Esophagus muscularis mucosa (tissue), 4 donors: Measurements from ENCODE around the gene USP6.

ENCODE experiments used
- EP300 ChIP-seq: sonication (generic); formaldehyde crosslinking; IDR thresholded peaks from one replicate; pipeline ENCODE4 v1.6.1; 2017; ENCODE audit warnings: antibody characterized with exemption
- POLR2A ChIP-seq: fragments of 450-650 bp; IDR thresholded peaks from one replicate; pipeline ENCODE4 v1.6.1; 2017; ENCODE audit warnings: antibody characterized with exemption, moderate library complexity, mild to moderate bottlenecking, low read depth
- TF ChIP-seq, protein P1 (sequence below), 3 experiments: fragments of 200-600 bp in 2 of 3; fragments of 450-650 bp in 1 of 3; sonication (generic) in 2 of 3; IDR thresholded peaks; one replicate each; pipeline ENCODE4 v1.5.1; 2017 to 2019; ENCODE audit warnings: antibody characterized with exemption in 3 of 3, mild to moderate bottlenecking in 2 of 3, moderate library complexity in 1 of 3

DNA sequence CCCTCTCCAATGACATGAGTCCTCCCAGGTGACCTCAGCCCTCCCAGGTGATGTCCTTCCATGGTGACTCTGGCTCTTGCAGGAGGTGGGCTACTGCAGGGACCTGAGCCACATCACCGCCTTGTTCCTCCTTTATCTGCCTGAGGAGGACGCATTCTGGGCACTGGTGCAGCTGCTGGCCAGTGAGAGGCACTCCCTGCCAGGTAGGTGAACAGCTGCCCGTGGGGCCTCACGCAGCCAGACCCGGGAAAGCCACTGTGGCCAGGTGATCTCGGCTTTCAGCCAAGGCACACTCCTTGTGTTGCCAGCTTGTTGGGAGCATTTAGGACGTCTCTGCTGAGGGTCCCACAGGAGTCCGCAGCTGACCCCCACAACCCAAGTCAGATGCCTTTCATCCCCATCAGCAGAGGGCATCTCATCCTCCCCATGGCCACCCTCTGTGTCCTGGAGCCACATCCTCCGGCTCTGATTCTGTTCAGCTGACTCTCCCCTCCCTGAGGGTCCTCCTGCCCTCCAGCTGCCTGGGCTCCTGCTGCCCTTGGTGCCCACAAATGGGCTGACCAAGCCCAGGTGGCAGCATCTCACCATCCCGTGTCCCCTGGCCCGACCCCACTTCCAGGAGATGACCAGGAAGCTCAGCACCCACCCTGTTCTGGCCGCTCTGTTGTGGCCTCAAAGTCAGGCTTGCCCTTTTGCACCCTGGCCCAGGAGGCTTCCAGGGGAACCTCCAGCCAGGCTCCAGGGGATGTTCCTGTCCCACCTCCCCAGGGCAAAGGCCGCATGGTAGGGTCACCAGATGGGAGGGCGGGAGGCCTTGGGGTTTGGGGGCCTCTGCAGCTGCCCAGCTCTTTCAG lies 20.1 kb downstream of the USP6 start:
- TF ChIP-seq EP300 (no peak), POLR2A (no peak)
- TF ChIP-seq, protein P1, sequence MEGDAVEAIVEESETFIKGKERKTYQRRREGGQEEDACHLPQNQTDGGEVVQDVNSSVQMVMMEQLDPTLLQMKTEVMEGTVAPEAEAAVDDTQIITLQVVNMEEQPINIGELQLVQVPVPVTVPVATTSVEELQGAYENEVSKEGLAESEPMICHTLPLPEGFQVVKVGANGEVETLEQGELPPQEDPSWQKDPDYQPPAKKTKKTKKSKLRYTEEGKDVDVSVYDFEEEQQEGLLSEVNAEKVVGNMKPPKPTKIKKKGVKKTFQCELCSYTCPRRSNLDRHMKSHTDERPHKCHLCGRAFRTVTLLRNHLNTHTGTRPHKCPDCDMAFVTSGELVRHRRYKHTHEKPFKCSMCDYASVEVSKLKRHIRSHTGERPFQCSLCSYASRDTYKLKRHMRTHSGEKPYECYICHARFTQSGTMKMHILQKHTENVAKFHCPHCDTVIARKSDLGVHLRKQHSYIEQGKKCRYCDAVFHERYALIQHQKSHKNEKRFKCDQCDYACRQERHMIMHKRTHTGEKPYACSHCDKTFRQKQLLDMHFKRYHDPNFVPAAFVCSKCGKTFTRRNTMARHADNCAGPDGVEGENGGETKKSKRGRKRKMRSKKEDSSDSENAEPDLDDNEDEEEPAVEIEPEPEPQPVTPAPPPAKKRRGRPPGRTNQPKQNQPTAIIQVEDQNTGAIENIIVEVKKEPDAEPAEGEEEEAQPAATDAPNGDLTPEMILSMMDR (IDR thresholded peaks at IDR 0.05), result no peak
